Measurements from ENCODE around the gene SLC41A3.

- TF ChIP-seq EZH2 (IDR thresholded peaks at IDR 0.05; ENCODE audit: insufficient read depth, poor library complexity, severe bottlenecking), result no peak
- no peak for TF ChIP-seq EZH2phosphoT487 (IDR thresholded peaks at IDR 0.05; ENCODE audit: insufficient read depth, low read depth)
Measured at GRCh38 chr3:126004217-126004616, 79.7 kb downstream of the SLC41A3 start.
